Neural progenitor cell (in vitro differentiated cells): ENCODE measurements around the gene ZNF586.

ENCODE experiments used
- EZH2 ChIP-seq: fragments of 200-600 bp; sonication (generic); IDR thresholded peaks from 2 replicates; pipeline ENCODE4 v1.6.1; 2017; ENCODE audit warnings: antibody characterized with exemption, mild to moderate bottlenecking, moderate library complexity
- TF ChIP-seq, protein P1 (sequence below): fragments of 200-600 bp; sonication (generic); IDR thresholded peaks from 2 replicates; pipeline ENCODE4 v1.5.1; 2017; ENCODE audit warnings: antibody characterized with exemption, mild to moderate bottlenecking

DNA sequence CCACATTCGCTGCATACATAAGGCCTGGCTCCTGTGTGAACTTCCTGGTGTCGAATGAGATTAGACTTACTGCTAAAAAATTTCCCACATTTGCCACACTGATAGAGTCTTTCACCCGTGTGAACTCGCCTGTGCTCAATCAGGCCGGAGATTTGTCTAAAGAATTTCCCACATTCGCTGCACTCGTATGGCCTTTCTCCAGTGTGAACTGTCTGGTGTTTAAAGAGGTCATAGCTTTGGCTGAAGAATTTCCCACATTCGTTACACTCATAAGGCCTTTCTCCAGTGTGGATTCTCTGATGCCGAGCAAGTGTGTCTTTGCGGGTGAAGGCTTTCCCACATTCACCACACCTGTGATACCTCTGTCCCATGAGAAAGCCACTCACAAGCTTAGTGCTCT is 48.6 kb upstream of the ZNF586 start:
- TF ChIP-seq, protein P1, sequence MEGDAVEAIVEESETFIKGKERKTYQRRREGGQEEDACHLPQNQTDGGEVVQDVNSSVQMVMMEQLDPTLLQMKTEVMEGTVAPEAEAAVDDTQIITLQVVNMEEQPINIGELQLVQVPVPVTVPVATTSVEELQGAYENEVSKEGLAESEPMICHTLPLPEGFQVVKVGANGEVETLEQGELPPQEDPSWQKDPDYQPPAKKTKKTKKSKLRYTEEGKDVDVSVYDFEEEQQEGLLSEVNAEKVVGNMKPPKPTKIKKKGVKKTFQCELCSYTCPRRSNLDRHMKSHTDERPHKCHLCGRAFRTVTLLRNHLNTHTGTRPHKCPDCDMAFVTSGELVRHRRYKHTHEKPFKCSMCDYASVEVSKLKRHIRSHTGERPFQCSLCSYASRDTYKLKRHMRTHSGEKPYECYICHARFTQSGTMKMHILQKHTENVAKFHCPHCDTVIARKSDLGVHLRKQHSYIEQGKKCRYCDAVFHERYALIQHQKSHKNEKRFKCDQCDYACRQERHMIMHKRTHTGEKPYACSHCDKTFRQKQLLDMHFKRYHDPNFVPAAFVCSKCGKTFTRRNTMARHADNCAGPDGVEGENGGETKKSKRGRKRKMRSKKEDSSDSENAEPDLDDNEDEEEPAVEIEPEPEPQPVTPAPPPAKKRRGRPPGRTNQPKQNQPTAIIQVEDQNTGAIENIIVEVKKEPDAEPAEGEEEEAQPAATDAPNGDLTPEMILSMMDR, result no peak
- TF ChIP-seq EZH2, result no peak
